Vagina (tissue), 2 donors: ENCODE results near the gene RMP24.

Experiments used
- DNase-seq, 2 donors: peaks; one replicate each; pipeline ENCODE4 v3.0.0-alpha.2; 2017; ENCODE audit errors: extremely low spot score in 2 of 2
- H3K27ac ChIP-seq: fragments of 200-600 bp; sonication (generic); one replicate; pipeline ENCODE4 v1.5.1; 2019
- H3K27me3 ChIP-seq: fragments of 200-600 bp; sonication (generic); one replicate; pipeline ENCODE4 v1.5.1; 2019
- H3K36me3 ChIP-seq, 2 donors: fragments of 200-600 bp; sonication (generic); one replicate each; pipeline ENCODE4 v1.5.1; 2017 to 2019
- H3K4me1 ChIP-seq: fragments of 200-600 bp; sonication (generic); one replicate; pipeline ENCODE4 v1.5.1; 2019
- H3K4me3 ChIP-seq, 2 donors: fragments of 200-600 bp; sonication (generic); 1 replicate in 1 of 2; 2 replicates in 1 of 2; pipeline ENCODE4 v1.5.1; 2016 to 2019
- H3K9me3 ChIP-seq: fragments of 200-600 bp; sonication (generic); one replicate; pipeline ENCODE4 v1.5.1; 2019
- CTCF ChIP-seq, 3 experiments: fragments of 450-650 bp in 2 of 3; fragments of 200-600 bp in 1 of 3; sonication (generic) in 1 of 3; IDR thresholded peaks; one replicate each; pipeline ENCODE4 v1.5.1; 2017 to 2019; ENCODE audit warnings: antibody characterized with exemption in 3 of 3, mild to moderate bottlenecking in 2 of 3, moderate library complexity in 2 of 3
- POLR2A ChIP-seq, 2 donors: fragments of 450-650 bp; IDR thresholded peaks; one replicate each; pipeline ENCODE4 v1.6.1; 2017; ENCODE audit warnings: antibody characterized with exemption in 2 of 2, mild to moderate bottlenecking in 2 of 2, moderate library complexity in 2 of 2
- POLR2AphosphoS5 ChIP-seq, 2 donors: sonication (generic); formaldehyde crosslinking; IDR thresholded peaks; one replicate each; pipeline ENCODE4 v1.9.0; 2017; ENCODE audit warnings: antibody characterized with exemption in 2 of 2, mild to moderate bottlenecking in 2 of 2, low read depth in 1 of 2; ENCODE audit not compliant: insufficient read depth in 1 of 2
- intact Hi-C: fragments of 100-400 bp; cut with DNase I; formaldehyde crosslinking; loops from one replicate; pipeline ENCODE4 v1.15.1; 2023

Gene RMP24

GRCh38 chr18:35933982-35934381 lies 38.5 kb upstream of the RMP24 start:
- Histone ChIP-seq H3K27ac (no peak overlapping the region), H3K9me3 (no peaks in the 10 kb centered on the region), H3K36me3 (no peaks in the 10 kb centered on the region), H3K4me1 (no peaks in the 10 kb centered on the region), H3K27me3 (no peaks in the 10 kb centered on the region), H3K4me3 (no peak overlapping the region)
- TF ChIP-seq POLR2A (IDR thresholded peaks at IDR 0.05) (no peak), CTCF (IDR thresholded peaks at IDR 0.05) (no peak), POLR2AphosphoS5 (IDR thresholded peaks at IDR 0.05; ENCODE audit: insufficient read depth in 1 of 2, low read depth in 1 of 2) (no peak)
- DNase-seq: no peak
- intact Hi-C loops: loop anchor here (5.0 kb wide), 1 partner anchor 1352 kb away; no protein-coding TSS in a partner anchor

- intact Hi-C loops: loop anchor here (5.0 kb wide), 1 partner anchor 1353 kb away; no protein-coding TSS in a partner anchor
- Histone ChIP-seq H3K36me3 (no peaks in the 10 kb centered on the region), H3K4me3 (no peak overlapping the region), H3K27ac (no peak overlapping the region), H3K9me3 (no peaks in the 10 kb centered on the region), H3K4me1 (no peaks in the 10 kb centered on the region), H3K27me3 (no peaks in the 10 kb centered on the region)
- TF ChIP-seq CTCF (IDR thresholded peaks at IDR 0.05): no peak
- TF ChIP-seq POLR2AphosphoS5 (IDR thresholded peaks at IDR 0.05; ENCODE audit: insufficient read depth in 1 of 2, low read depth in 1 of 2): no peak
- no peak for TF ChIP-seq POLR2A (IDR thresholded peaks at IDR 0.05)
- no peak for DNase-seq
Measured at GRCh38 chr18:35934891-35935290, 37.6 kb upstream of the RMP24 start.

- Histone ChIP-seq H3K4me3 (no peak overlapping the region), H3K27me3 (no peaks in the 10 kb centered on the region), H3K36me3 (no peaks in the 10 kb centered on the region), H3K4me1 (no peaks in the 10 kb centered on the region), H3K9me3 (no peaks in the 10 kb centered on the region), H3K27ac (no peak overlapping the region)
- TF ChIP-seq POLR2A (IDR thresholded peaks at IDR 0.05) (no peak), CTCF (IDR thresholded peaks at IDR 0.05) (no peak), POLR2AphosphoS5 (IDR thresholded peaks at IDR 0.05; ENCODE audit: insufficient read depth in 1 of 2, low read depth in 1 of 2) (no peak)
- intact Hi-C loops: no loop called here
- no peak for DNase-seq
Measured at GRCh38 chr18:35935805-35936204, 36.7 kb upstream of the RMP24 start.

- Histone ChIP-seq H3K36me3 (no peaks in the 10 kb centered on the region), H3K27ac (no peak overlapping the region), H3K27me3 (no peaks in the 10 kb centered on the region), H3K4me3 (no peak overlapping the region), H3K4me1 (no peaks in the 10 kb centered on the region), H3K9me3 (no peaks in the 10 kb centered on the region)
- intact Hi-C loops: no loop called here
- no peak for DNase-seq
- no peak for TF ChIP-seq CTCF (IDR thresholded peaks at IDR 0.05)
Measured at GRCh38 chr18:35936951-35937350, 35.5 kb upstream of the RMP24 start.

- no peaks in the 10 kb centered on the region for H3K9me3 ChIP-seq
- intact Hi-C loops: no loop called here
- H3K36me3 ChIP-seq: no peaks in the 10 kb centered on the region
- no peak for TF ChIP-seq POLR2AphosphoS5 (IDR thresholded peaks at IDR 0.05; ENCODE audit: insufficient read depth in 1 of 2, low read depth in 1 of 2)
- TF ChIP-seq CTCF (IDR thresholded peaks at IDR 0.05): no peak
- TF ChIP-seq POLR2A (IDR thresholded peaks at IDR 0.05): no peak
- H3K27me3 ChIP-seq: no peaks in the 10 kb centered on the region
- no peak for DNase-seq
- H3K4me3 ChIP-seq: no peak overlapping the region
- H3K4me1 ChIP-seq: no peaks in the 10 kb centered on the region
- no peak overlapping the region for H3K27ac ChIP-seq
Measured at GRCh38 chr18:35938158-35938557, 34.3 kb upstream of the RMP24 start.
